A673 (cell line): ENCODE data around the gene CSRNP2. TPM values are rescaled to one million over a fixed set of nuclear protein-coding genes. Genes with fewer than 3 reads are reported as not detected.
A peak's percentile ranks its signal among the peaks of the same experiment; 100 is the strongest.

ENCODE experiments used
- BruUV-seq: library from RNA; stranded (reverse); fragments of 400-500 nt; replicated peaks from 2 replicates; lab custom pipeline; 2021; lab: Mats Ljungman, UMichigan
- CTCF ChIA-PET: fragments of 300-600 bp; sonication (Branson Sonifier 250); formaldehyde crosslinking; loops from one replicate; lab custom pipeline; 2022; ENCODE audit warnings: antibody characterized with exemption; lab: Charles Lee
- POLR2A ChIA-PET: fragments of 300-600 bp; sonication (Branson Sonifier 250); formaldehyde crosslinking; loops from one replicate; lab custom pipeline; 2022; ENCODE audit warnings: antibody characterized with exemption; ENCODE audit not compliant: low non-redundant PET; lab: Charles Lee
- DNase-seq: peaks from one replicate; pipeline ENCODE4 v3.0.0-alpha.2; 2015; ENCODE audit warnings: low spot score
- H3K27ac ChIP-seq: fragments of 200-600 bp; sonication (generic); 2 replicates; pipeline ENCODE4 v1.5.1; 2016; ENCODE audit warnings: mixed run types, low read depth, mild to moderate bottlenecking, mixed read lengths, antibody characterized with exemption, low read length; ENCODE audit not compliant: poor library complexity, severe bottlenecking
- H3K27me3 ChIP-seq: fragments of 200-600 bp; sonication (generic); replicated peaks from 2 replicates; pipeline ENCODE4 v1.6.1; 2017; ENCODE audit warnings: mixed run types, low read depth, mild to moderate bottlenecking, mixed read lengths, antibody characterized with exemption, low read length; ENCODE audit not compliant: insufficient read depth, poor library complexity
- H3K36me3 ChIP-seq: fragments of 200-600 bp; sonication (generic); 2 replicates; pipeline ENCODE4 v1.6.1; 2016; ENCODE audit warnings: mixed run types, mild to moderate bottlenecking, mixed read lengths, antibody characterized with exemption, low read length; ENCODE audit not compliant: insufficient read depth, poor library complexity, severe bottlenecking
- H3K4me1 ChIP-seq: fragments of 200-600 bp; sonication (generic); 2 replicates; pipeline ENCODE4 v1.6.1; 2017; ENCODE audit warnings: mixed run types, mild to moderate bottlenecking, mixed read lengths, antibody characterized with exemption, low read length; ENCODE audit not compliant: insufficient read depth, poor library complexity, severe bottlenecking
- H3K4me3 ChIP-seq: fragments of 200-600 bp; sonication (generic); 2 replicates; pipeline ENCODE4 v1.5.1; 2016; ENCODE audit warnings: low read depth, mixed run types, mild to moderate bottlenecking, mixed read lengths, low read length; ENCODE audit not compliant: poor library complexity, severe bottlenecking
- H3K9me3 ChIP-seq: fragments of 200-600 bp; sonication (generic); 2 replicates; pipeline ENCODE4 v1.6.1; 2016; ENCODE audit warnings: mixed run types, low read depth, mild to moderate bottlenecking, mixed read lengths, antibody characterized with exemption, low read length; ENCODE audit not compliant: poor library complexity, severe bottlenecking
- EZH2 ChIP-seq: fragments of 200-600 bp; sonication (generic); IDR thresholded peaks from 2 replicates; pipeline ENCODE4 v1.6.1; 2017; ENCODE audit warnings: borderline replicate concordance, low read depth, mild to moderate bottlenecking, mixed read lengths, antibody characterized with exemption, low read length; ENCODE audit not compliant: poor library complexity, severe bottlenecking
- intact Hi-C: fragments of 100-400 bp; cut with micrococcal nuclease; formaldehyde crosslinking; loops from one replicate; pipeline ENCODE4 v1.10.0; 2022; ENCODE audit not compliant: unreplicated experiment
- total RNA-seq: library from RNA; stranded (reverse); gene quantifications from 2 replicates; pipeline ENCODE4 v1.2.3, GENCODE V29; 2021
- TF ChIP-seq, protein P1 (sequence below): fragments of 300-800, 200-600 bp; sonication (generic); conservative IDR thresholded peaks from 2 replicates; pipeline ENCODE4 v1.5.1; 2017; ENCODE audit warnings: low read depth, mild to moderate bottlenecking, antibody characterized with exemption, low read length, moderate library complexity, mixed read lengths

The CSRNP2 gene
- total RNA-seq, 1 experiment from 2014 or later: 38.8 TPM

DNA sequence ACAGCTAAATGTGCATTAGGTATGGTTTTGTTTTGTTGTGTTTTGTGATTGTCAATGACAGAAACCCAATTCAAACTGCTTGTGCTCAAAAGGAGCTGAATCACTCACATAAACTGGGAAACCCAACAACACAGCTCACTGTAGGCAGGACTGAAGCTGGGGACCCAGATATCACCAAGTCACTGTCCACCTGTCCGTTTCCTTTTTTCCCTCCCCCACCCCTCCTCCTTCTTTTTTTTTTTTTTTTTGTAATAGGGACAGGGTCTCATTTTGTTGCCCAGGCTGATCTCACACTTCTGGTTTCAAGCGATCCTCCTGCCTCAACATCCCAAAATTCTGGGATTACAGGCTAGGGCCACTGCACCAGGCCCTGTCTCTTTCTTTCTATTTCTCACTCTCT lies 50.3 kb downstream of the CSRNP2 start:
- H3K4me1 ChIP-seq: no peaks in the 10 kb centered on the region
- intact Hi-C loops: no loop called here
- H3K27me3 ChIP-seq: no peaks in the 10 kb centered on the region
- no peak overlapping the region for H3K27ac ChIP-seq
- no peak overlapping the region for H3K4me3 ChIP-seq
- H3K9me3 ChIP-seq: no peaks in the 10 kb centered on the region
- POLR2A ChIA-PET: interaction anchor here (0.6 kb wide), 1 partner anchor 1205 kb away, joined by 11 read pairs; no protein-coding TSS in a partner anchor
- CTCF ChIA-PET: no interaction called here
- TF ChIP-seq, protein P1, sequence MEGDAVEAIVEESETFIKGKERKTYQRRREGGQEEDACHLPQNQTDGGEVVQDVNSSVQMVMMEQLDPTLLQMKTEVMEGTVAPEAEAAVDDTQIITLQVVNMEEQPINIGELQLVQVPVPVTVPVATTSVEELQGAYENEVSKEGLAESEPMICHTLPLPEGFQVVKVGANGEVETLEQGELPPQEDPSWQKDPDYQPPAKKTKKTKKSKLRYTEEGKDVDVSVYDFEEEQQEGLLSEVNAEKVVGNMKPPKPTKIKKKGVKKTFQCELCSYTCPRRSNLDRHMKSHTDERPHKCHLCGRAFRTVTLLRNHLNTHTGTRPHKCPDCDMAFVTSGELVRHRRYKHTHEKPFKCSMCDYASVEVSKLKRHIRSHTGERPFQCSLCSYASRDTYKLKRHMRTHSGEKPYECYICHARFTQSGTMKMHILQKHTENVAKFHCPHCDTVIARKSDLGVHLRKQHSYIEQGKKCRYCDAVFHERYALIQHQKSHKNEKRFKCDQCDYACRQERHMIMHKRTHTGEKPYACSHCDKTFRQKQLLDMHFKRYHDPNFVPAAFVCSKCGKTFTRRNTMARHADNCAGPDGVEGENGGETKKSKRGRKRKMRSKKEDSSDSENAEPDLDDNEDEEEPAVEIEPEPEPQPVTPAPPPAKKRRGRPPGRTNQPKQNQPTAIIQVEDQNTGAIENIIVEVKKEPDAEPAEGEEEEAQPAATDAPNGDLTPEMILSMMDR: no peak
- no peak for TF ChIP-seq EZH2
- no peaks in the 10 kb centered on the region for H3K36me3 ChIP-seq
- no TSS peak for BruUV-seq
- DNase-seq: no peak

DNA sequence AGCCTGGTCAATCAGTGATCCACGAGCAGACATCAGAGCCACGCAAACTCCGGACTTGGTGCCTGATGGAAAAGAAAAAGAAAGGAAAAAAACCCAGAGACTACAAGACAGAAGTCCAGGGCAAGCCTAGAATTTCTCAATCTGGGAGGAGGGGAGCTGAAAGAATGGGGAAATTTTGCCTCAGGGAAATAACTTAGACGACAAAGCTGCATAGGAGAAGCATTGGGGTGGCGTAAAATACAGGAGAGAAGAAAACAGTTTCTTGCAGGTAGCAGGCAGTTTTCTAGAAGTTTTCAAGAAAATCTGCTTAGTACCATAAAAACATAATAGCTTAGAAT lies 54.6 kb downstream of the CSRNP2 start:
- no peak overlapping the region for H3K27ac ChIP-seq
- DNase-seq: no peak
- H3K4me3 ChIP-seq: peak overlapping the region; percentile 2
- TF ChIP-seq, protein P1: no peak
- TF ChIP-seq EZH2: no peak
- no peaks in the 10 kb centered on the region for H3K27me3 ChIP-seq
- ChIA-PET CTCF (interaction anchor here (0.7 kb wide), 1 partner anchor 264 kb away, joined by 4 read pairs; no protein-coding TSS in a partner anchor), POLR2A (no interaction called here)
- intact Hi-C loops: loop anchor here (10.0 kb wide), 1 partner anchor 524 kb away; the partner anchor contains the start of gene DIP2B
- no TSS peak for BruUV-seq
- H3K36me3 ChIP-seq: no peaks in the 10 kb centered on the region
- H3K9me3 ChIP-seq: no peaks in the 10 kb centered on the region
- peaks cover 8% of the 10 kb centered on the region for H3K4me1 ChIP-seq

GRCh38 chr12:51028126-51028812 lies 55.1 kb downstream of the CSRNP2 start:
- no peaks in the 10 kb centered on the region for H3K27me3 ChIP-seq
- H3K9me3 ChIP-seq: no peaks in the 10 kb centered on the region
- CTCF ChIA-PET: interaction anchor here (0.7 to 1.4 kb wide), 4 partner anchors 203 to 958 kb away, joined by 3 to 21 read pairs (median 4); no protein-coding TSS in a partner anchor
- intact Hi-C loops: loop anchor here (10.0 kb wide), 1 partner anchor 523 kb away; the partner anchor contains the start of gene DIP2B
- no peak overlapping the region for H3K27ac ChIP-seq
- BruUV-seq: no TSS peak
- H3K36me3 ChIP-seq: no peaks in the 10 kb centered on the region
- peaks cover 8% of the 10 kb centered on the region for H3K4me1 ChIP-seq
- TF ChIP-seq, protein P1: peak; percentile 69
- no peak for TF ChIP-seq EZH2
- POLR2A ChIA-PET: no interaction called here
- DNase-seq: peak; percentile 86
- peak overlapping the region; percentile 2 for H3K4me3 ChIP-seq
